HEK293 (cell line): ENCODE data around the gene NAXE.
A peak's percentile ranks its signal among the peaks of the same experiment; 100 is the strongest.

ENCODE experiments used
- GLIS1 ChIP-seq: fragments of 450-650 bp; formaldehyde crosslinking; IDR thresholded peaks from 2 replicates; pipeline ENCODE4 v1.5.1; 2016; ENCODE audit warnings: missing biosample characterization, missing genetic modification characterization
- KLF17 ChIP-seq: fragments of 450-650 bp; formaldehyde crosslinking; IDR thresholded peaks from 2 replicates; pipeline ENCODE4 v1.5.1; 2016; ENCODE audit warnings: missing biosample characterization, missing genetic modification characterization
- OSR2 ChIP-seq: fragments of 450-650 bp; formaldehyde crosslinking; IDR thresholded peaks from 2 replicates; pipeline ENCODE4 v1.5.1; 2016; ENCODE audit warnings: missing biosample characterization, missing genetic modification characterization
- SP2 ChIP-seq: fragments of 450-650 bp; formaldehyde crosslinking; IDR thresholded peaks from 2 replicates; pipeline ENCODE4 v1.5.1; 2016; ENCODE audit warnings: missing biosample characterization, missing genetic modification characterization
- YY1 ChIP-seq: fragments of 450-650 bp; formaldehyde crosslinking; IDR thresholded peaks from 2 replicates; pipeline ENCODE4 v1.5.1; 2018; ENCODE audit warnings: missing biosample characterization, missing genetic modification characterization
- ZEB2 ChIP-seq: fragments of 450-650 bp; formaldehyde crosslinking; IDR thresholded peaks from 2 replicates; pipeline ENCODE4 v1.5.1; 2016; ENCODE audit warnings: missing biosample characterization, missing genetic modification characterization
- ZFP41 ChIP-seq: fragments of 450-650 bp; formaldehyde crosslinking; IDR thresholded peaks from 2 replicates; pipeline ENCODE4 v1.5.1; 2016; ENCODE audit warnings: missing biosample characterization, missing genetic modification characterization, borderline replicate concordance
- ZNF2 ChIP-seq: fragments of 450-650 bp; formaldehyde crosslinking; IDR thresholded peaks from 2 replicates; pipeline ENCODE4 v1.5.1; 2016; ENCODE audit warnings: missing biosample characterization, missing genetic modification characterization
- ZNF202 ChIP-seq: fragments of 450-650 bp; formaldehyde crosslinking; IDR thresholded peaks from 2 replicates; pipeline ENCODE4 v1.5.1; 2016; ENCODE audit warnings: missing biosample characterization, missing genetic modification characterization, borderline replicate concordance
- ZNF24 ChIP-seq: fragments of 450-650 bp; formaldehyde crosslinking; IDR thresholded peaks from 2 replicates; pipeline ENCODE4 v1.5.1; 2016; ENCODE audit warnings: missing biosample characterization, missing genetic modification characterization
- ZNF654 ChIP-seq: fragments of 450-650 bp; formaldehyde crosslinking; IDR thresholded peaks from 2 replicates; pipeline ENCODE4 v1.5.1; 2016; ENCODE audit warnings: low read depth, missing biosample characterization, missing genetic modification characterization
- ZNF660 ChIP-seq: fragments of 450-650 bp; IDR thresholded peaks from 2 replicates; pipeline ENCODE4 v1.5.1; 2018; ENCODE audit warnings: missing biosample characterization, mild to moderate bottlenecking, missing genetic modification characterization
- ZNF76 ChIP-seq: fragments of 450-650 bp; formaldehyde crosslinking; IDR thresholded peaks from 2 replicates; pipeline ENCODE4; 2016; ENCODE audit warnings: low read depth, missing biosample characterization, missing genetic modification characterization, borderline replicate concordance
- TF ChIP-seq, protein P1 (sequence below): fragments of 450-650 bp; formaldehyde crosslinking; IDR thresholded peaks from 2 replicates; pipeline ENCODE4 v1.5.1; 2016; ENCODE audit warnings: missing biosample characterization, missing genetic modification characterization, borderline replicate concordance
- TF ChIP-seq, protein P2 (sequence below): fragments of 450-650 bp; formaldehyde crosslinking; IDR thresholded peaks from 2 replicates; pipeline ENCODE4 v1.5.1; 2016; ENCODE audit warnings: missing biosample characterization, missing genetic modification characterization
- TF ChIP-seq, protein P3 (sequence below): fragments of 450-650 bp; formaldehyde crosslinking; conservative IDR thresholded peaks from 2 replicates; pipeline ENCODE4 v1.5.1; 2016; ENCODE audit warnings: low read depth, missing biosample characterization, missing genetic modification characterization
- TF ChIP-seq, protein P4 (sequence below): fragments of 450-650 bp; formaldehyde crosslinking; IDR thresholded peaks from 2 replicates; pipeline ENCODE4 v1.5.1; 2016; ENCODE audit warnings: missing biosample characterization, missing genetic modification characterization
- TF ChIP-seq, protein P5 (sequence below): fragments of 450-650 bp; formaldehyde crosslinking; conservative IDR thresholded peaks from 2 replicates; pipeline ENCODE4 v1.5.1; 2016; ENCODE audit warnings: low read depth, missing biosample characterization, missing genetic modification characterization

The NAXE gene

GRCh38 chr1:156601122-156601830, 9.7 kb downstream of the NAXE start, which contains the start of gene GPATCH4 (continued):
- TF ChIP-seq, protein P1, sequence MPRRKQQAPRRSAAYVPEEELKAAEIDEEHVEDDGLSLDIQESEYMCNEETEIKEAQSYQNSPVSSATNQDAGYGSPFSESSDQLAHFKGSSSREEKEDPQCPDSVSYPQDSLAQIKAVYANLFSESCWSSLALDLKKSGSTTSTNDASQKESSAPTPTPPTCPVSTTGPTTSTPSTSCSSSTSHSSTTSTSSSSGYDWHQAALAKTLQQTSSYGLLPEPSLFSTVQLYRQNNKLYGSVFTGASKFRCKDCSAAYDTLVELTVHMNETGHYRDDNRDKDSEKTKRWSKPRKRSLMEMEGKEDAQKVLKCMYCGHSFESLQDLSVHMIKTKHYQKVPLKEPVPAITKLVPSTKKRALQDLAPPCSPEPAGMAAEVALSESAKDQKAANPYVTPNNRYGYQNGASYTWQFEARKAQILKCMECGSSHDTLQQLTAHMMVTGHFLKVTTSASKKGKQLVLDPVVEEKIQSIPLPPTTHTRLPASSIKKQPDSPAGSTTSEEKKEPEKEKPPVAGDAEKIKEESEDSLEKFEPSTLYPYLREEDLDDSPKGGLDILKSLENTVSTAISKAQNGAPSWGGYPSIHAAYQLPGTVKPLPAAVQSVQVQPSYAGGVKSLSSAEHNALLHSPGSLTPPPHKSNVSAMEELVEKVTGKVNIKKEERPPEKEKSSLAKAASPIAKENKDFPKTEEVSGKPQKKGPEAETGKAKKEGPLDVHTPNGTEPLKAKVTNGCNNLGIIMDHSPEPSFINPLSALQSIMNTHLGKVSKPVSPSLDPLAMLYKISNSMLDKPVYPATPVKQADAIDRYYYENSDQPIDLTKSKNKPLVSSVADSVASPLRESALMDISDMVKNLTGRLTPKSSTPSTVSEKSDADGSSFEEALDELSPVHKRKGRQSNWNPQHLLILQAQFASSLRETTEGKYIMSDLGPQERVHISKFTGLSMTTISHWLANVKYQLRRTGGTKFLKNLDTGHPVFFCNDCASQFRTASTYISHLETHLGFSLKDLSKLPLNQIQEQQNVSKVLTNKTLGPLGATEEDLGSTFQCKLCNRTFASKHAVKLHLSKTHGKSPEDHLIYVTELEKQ (tag by site-specific recombination), result no peak
- TF ChIP-seq ZEB2 (tag by site-specific recombination), result peak; percentile 71
- 0 out of 2 replicates have a peak, but pooled peaks have one; percentile 42 for TF ChIP-seq ZNF2
- TF ChIP-seq ZNF654 (tag by site-specific recombination), result 0 out of 2 replicates have a peak, but pooled peaks have one; percentile 2
- peak; percentile 85 for TF ChIP-seq ZNF24
- peak; percentile 64; the same call in 1 of the 2 replicates for TF ChIP-seq ZNF660
- TF ChIP-seq, protein P2, sequence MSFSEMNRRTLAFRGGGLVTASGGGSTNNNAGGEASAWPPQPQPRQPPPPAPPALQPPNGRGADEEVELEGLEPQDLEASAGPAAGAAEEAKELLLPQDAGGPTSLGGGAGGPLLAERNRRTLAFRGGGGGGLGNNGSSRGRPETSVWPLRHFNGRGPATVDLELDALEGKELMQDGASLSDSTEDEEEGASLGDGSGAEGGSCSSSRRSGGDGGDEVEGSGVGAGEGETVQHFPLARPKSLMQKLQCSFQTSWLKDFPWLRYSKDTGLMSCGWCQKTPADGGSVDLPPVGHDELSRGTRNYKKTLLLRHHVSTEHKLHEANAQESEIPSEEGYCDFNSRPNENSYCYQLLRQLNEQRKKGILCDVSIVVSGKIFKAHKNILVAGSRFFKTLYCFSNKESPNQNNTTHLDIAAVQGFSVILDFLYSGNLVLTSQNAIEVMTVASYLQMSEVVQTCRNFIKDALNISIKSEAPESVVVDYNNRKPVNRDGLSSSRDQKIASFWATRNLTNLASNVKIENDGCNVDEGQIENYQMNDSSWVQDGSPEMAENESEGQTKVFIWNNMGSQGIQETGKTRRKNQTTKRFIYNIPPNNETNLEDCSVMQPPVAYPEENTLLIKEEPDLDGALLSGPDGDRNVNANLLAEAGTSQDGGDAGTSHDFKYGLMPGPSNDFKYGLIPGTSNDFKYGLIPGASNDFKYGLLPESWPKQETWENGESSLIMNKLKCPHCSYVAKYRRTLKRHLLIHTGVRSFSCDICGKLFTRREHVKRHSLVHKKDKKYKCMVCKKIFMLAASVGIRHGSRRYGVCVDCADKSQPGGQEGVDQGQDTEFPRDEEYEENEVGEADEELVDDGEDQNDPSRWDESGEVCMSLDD (tag by site-specific recombination), result 0 out of 2 replicates have a peak, but pooled peaks have one; percentile 38
- no peak for TF ChIP-seq ZNF202
- TF ChIP-seq KLF17 (tag by site-specific recombination), result 0 out of 2 replicates have a peak, but pooled peaks have one; percentile 52
- TF ChIP-seq ZFP41 (tag by site-specific recombination), result no peak
- TF ChIP-seq, protein P3, sequence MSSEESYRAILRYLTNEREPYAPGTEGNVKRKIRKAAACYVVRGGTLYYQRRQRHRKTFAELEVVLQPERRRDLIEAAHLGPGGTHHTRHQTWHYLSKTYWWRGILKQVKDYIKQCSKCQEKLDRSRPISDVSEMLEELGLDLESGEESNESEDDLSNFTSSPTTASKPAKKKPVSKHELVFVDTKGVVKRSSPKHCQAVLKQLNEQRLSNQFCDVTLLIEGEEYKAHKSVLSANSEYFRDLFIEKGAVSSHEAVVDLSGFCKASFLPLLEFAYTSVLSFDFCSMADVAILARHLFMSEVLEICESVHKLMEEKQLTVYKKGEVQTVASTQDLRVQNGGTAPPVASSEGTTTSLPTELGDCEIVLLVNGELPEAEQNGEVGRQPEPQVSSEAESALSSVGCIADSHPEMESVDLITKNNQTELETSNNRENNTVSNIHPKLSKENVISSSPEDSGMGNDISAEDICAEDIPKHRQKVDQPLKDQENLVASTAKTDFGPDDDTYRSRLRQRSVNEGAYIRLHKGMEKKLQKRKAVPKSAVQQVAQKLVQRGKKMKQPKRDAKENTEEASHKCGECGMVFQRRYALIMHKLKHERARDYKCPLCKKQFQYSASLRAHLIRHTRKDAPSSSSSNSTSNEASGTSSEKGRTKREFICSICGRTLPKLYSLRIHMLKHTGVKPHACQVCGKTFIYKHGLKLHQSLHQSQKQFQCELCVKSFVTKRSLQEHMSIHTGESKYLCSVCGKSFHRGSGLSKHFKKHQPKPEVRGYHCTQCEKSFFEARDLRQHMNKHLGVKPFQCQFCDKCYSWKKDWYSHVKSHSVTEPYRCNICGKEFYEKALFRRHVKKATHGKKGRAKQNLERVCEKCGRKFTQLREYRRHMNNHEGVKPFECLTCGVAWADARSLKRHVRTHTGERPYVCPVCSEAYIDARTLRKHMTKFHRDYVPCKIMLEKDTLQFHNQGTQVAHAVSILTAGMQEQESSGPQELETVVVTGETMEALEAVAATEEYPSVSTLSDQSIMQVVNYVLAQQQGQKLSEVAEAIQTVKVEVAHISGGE, result peak; percentile 93
- no peak for TF ChIP-seq GLIS1 (tag by site-specific recombination)
- TF ChIP-seq, protein P4, sequence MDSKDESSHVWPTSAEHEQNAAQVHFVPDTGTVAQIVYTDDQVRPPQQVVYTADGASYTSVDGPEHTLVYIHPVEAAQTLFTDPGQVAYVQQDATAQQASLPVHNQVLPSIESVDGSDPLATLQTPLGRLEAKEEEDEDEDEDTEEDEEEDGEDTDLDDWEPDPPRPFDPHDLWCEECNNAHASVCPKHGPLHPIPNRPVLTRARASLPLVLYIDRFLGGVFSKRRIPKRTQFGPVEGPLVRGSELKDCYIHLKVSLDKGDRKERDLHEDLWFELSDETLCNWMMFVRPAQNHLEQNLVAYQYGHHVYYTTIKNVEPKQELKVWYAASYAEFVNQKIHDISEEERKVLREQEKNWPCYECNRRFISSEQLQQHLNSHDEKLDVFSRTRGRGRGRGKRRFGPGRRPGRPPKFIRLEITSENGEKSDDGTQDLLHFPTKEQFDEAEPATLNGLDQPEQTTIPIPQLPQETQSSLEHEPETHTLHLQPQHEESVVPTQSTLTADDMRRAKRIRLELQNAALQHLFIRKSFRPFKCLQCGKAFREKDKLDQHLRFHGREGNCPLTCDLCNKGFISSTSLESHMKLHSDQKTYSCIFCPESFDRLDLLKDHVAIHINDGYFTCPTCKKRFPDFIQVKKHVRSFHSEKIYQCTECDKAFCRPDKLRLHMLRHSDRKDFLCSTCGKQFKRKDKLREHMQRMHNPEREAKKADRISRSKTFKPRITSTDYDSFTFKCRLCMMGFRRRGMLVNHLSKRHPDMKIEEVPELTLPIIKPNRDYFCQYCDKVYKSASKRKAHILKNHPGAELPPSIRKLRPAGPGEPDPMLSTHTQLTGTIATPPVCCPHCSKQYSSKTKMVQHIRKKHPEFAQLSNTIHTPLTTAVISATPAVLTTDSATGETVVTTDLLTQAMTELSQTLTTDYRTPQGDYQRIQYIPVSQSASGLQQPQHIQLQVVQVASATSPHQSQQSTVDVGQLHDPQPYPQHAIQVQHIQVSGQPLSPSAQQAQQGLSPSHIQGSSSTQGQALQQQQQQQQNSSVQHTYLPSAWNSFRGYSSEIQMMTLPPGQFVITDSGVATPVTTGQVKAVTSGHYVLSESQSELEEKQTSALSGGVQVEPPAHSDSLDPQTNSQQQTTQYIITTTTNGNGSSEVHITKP (tag by site-specific recombination), result peak; percentile 97
- TF ChIP-seq, protein P5, sequence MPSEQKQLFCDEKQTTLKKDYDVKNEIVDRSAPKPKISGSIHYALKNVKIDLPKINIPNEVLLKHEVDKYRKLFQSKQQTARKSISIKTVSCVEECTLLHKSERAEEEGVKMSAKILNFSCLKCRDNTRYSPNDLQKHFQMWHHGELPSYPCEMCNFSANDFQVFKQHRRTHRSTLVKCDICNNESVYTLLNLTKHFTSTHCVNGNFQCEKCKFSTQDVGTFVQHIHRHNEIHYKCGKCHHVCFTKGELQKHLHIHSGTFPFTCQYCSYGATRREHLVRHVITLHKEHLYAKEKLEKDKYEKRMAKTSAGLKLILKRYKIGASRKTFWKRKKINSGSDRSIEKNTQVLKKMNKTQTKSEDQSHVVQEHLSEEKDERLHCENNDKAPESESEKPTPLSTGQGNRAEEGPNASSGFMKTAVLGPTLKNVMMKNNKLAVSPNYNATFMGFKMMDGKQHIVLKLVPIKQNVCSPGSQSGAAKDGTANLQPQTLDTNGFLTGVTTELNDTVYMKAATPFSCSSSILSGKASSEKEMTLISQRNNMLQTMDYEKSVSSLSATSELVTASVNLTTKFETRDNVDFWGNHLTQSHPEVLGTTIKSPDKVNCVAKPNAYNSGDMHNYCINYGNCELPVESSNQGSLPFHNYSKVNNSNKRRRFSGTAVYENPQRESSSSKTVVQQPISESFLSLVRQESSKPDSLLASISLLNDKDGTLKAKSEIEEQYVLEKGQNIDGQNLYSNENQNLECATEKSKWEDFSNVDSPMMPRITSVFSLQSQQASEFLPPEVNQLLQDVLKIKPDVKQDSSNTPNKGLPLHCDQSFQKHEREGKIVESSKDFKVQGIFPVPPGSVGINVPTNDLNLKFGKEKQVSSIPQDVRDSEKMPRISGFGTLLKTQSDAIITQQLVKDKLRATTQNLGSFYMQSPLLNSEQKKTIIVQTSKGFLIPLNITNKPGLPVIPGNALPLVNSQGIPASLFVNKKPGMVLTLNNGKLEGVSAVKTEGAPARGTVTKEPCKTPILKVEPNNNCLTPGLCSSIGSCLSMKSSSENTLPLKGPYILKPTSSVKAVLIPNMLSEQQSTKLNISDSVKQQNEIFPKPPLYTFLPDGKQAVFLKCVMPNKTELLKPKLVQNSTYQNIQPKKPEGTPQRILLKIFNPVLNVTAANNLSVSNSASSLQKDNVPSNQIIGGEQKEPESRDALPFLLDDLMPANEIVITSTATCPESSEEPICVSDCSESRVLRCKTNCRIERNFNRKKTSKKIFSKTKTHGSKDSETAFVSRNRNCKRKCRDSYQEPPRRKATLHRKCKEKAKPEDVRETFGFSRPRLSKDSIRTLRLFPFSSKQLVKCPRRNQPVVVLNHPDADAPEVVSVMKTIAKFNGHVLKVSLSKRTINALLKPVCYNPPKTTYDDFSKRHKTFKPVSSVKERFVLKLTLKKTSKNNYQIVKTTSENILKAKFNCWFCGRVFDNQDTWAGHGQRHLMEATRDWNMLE (tag by site-specific recombination), result peak; percentile 57
- TF ChIP-seq ZNF76 (tag by site-specific recombination), result peak; percentile 78
- TF ChIP-seq SP2 (tag by site-specific recombination), result peak; percentile 49
- peak; percentile 95 for TF ChIP-seq YY1 (tag by site-specific recombination)
- no peak for TF ChIP-seq OSR2 (tag by site-specific recombination)
